NCI-H345 (cell line): ENCODE measurements around the gene SMS.
A peak's percentile ranks its signal among the peaks of the same experiment; 100 is the strongest.

Experiments used
- DNase-seq: peaks from one replicate; lab custom pipeline; 2025; lab: John Stamatoyannopoulos, UW

Gene SMS

DNA sequence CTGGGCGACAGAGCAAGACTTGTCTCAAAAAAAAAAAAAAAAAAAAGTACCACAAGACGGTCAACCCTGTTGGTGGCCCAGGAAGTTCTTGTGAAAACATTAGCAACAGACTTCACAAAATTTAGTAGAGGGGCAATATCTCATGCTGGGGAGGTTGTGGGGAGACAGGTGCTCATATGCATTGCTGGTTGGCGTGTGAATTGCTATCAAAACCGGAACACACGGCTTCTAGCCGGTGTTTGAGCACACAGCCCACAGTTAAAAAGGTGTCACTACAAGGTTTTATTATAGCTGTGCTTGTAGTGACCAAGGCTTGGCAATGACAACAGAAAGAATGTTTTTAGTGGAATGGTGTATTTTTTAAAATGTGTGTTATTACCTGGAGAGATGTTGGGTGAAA, 41.8 kb downstream of the SMS start:
- DNase-seq, result no peak

GRCh38 chrX:21985332-21985777, 44.8 kb downstream of the SMS start:
- peak; percentile 66 for DNase-seq

DNA sequence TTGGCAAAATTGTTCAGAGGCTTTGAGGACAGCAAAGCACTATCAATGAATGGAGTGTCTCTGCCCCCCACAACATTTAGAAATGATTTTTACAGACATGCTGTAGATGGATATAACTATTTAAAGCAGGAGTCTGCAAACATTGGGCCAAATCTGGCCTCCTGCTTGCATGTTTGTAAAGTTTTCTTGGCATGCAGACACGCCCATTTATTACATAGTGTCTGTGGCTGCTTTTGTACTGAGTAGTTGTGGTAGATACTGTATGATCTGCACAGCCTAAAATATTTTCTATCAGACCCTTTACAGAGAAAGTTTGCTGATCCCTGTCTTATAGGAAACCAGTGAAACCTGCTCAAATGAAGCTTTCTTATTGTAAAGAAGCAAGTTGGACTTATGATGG, 46.1 kb downstream of the SMS start:
- no peak for DNase-seq

GRCh38 chrX:21989384-21989783, 48.9 kb downstream of the SMS start:
- DNase-seq, result no peak

DNA sequence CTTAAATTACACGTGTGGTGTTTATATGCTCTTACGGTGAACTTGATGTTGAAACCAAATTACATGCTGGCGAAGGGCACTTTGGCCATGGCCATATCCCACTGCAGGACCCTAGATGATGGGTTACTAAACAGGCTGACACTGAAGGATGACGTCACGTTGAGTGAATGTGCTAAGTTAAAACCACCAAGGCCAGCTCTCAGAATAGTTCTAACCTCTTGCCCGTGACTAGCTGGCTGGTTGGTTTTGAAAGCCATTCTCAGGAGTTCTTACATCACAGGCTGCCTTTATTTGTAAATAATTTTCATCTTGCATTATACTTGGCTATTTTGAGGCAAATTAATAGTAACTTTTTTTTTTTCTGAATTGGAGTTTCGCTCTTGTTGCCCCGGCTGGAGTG, 50.3 kb downstream of the SMS start:
- no peak for DNase-seq

DNA sequence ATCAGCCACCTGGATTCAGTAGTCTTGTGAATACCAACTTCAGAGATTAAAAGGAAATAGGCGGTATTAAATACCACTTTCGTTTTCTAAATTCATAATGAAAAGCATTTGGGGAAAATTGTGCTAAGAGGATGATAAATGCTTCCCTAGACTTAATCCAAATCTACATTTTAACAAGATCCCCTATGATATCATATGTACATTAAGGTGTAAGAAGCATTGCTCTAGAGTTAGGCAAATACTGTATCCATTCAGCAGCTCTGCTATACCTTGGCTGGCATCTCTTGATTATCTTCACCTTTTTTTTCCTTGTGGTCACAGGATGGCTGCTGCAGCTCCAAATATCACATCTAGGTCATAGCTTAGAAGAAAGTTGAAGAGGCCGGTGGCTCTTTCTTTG, 51.0 kb downstream of the SMS start:
- no peak for DNase-seq

GRCh38 chrX:21993265-21993664, 52.8 kb downstream of the SMS start:
- no peak for DNase-seq

- no peak for DNase-seq
Observed at GRCh38 chrX:21996872-21997455, 56.5 kb downstream of the SMS start.

DNA sequence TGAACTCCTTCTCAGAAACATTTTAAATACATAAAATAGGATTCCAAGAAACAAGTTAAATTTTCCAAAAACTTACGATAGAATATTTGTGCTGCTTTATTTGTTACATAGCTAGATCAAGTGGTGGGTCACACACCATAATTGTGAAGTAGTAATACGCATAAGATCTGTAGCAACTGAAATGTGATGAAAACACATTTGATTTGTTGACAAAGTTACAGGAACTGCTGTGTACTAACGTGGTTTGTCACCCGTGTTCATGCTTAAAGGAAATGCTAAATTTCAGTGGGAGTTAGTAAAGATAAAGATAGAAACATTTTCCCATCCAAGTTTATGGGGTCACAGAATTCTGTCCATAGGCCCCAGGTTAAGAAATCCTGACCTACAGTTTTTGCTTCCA, 57.5 kb downstream of the SMS start:
- no peak for DNase-seq

DNA sequence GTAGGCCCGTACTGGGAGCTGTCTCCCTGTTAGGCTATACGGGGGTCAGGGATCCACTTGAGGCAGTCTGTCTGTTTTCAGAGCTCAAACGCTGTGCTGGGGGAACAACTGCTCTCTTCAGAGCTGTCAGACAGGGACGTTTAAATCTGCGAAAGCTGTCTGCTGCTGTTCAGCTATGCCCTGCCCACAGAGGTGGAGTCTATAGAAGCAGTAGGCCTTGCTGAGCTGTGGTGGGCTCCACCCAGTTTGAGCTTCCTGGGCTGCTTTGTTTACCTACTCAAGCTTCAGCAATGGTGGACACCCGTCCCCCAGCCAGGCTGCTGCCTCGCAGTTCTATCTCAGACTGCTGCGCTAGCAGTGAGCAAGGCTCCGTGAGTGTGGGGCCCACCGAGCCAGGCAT, 64.4 kb downstream of the SMS start:
- no peak for DNase-seq

GRCh38 chrX:22012051-22012450, 71.5 kb downstream of the SMS start:
- no peak for DNase-seq

DNA sequence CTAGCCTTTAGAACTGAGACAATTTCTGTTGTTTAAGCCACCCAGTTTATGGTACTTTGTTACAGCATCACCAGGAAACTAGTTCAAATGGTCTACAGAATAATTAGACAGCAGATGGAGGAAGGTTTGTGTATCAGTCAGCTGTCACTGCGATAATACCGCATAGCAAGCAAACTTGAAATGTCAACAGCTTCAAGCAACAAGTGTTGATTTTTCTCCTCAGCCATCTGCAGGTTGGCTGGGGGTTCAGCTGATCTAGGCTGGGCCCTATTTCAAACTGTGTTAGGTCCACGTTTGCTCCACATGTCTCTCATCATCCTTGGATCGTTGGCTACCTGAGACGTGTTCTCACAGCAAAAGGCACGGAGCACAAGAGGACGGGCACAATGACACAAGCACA, 72.4 kb downstream of the SMS start:
- peak; percentile 17 for DNase-seq

DNA sequence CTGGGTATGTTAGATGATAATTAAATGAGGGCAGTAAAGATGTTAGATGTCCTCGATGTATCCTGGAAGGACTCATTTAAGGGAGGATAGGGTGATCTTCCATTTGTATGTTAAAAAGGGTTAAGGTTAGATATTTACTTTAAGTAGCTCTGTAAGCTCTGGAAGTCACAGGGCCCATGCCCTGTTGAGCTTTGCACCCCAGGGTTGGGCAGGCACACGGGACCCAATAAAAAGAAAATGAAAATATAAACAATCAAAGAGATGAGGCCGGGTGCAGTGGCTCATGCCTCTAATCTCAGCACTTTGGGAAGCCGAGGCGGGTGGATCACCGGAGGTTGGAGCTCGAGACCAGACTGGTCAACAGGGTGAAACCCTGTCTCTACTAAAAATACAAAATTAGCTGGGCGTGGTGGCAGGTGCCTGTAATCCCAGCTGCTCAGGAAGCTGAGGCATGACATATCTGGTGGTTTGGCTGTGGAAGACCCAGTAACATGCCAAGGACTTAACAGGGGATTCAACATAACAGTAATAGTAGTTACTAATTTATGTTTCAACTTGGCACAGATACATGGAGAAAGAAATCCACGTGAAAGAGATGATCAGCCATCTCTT, 74.7 kb downstream of the SMS start:
- DNase-seq, result no peak

DNA sequence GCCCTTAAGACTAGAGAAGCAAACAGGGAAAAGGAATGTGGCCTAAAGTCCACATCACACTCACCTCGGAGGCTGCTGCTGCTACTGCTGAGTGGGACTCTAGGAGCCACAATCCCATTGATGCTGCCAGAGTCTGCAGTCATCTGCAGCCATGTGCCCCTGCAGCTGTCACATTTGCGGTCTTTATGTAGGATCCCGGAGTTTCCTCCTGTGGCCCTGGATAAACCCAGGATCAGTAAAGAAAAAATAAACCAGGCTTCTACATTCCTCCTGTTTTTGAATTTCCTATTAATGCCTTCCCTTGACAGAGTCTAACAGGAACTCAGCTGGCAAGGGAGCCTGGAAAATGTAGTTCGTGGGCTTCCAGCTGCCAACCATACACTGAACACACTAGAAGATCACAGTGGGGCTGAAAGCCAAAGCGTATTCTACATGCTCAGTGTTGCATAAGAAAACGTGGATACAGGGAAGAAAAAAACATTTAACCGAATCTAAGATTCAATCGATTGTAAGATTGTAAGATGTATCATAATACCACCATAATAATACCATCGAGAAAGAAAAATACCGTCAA, 81.3 kb downstream of the SMS start:
- DNase-seq, result no peak

GRCh38 chrX:22024577-22024976, 84.1 kb downstream of the SMS start:
- DNase-seq, result no peak

DNA sequence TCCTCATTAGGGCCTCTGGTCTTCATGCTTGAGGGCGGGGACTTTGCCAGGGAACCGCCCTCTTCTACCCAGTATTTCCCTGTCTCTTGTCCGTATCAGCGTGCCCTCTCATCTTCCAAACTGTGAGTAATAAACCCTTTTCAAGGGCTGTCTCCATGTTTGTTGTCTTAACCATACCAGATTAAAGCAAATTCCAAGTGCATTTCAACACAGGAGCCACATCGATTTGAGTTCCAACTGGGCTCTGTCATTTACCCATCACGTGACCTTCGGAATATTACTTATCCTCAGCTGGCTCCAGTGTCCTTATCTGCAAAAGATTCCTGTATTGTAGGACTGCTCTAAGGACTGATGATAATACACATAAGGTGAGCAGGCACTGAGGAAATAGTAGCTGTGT, 85.2 kb downstream of the SMS start:
- DNase-seq, result no peak

GRCh38 chrX:22026731-22027130, 86.2 kb downstream of the SMS start:
- no peak for DNase-seq

- peak; percentile 3 for DNase-seq
Observed at GRCh38 chrX:22032084-22032483, 91.6 kb downstream of the SMS start, which contains the start of gene PHEX. PHEX (plus strand) TSS chrX:22032325; CDS start chrX:22033006, 681 bp downstream.

DNA sequence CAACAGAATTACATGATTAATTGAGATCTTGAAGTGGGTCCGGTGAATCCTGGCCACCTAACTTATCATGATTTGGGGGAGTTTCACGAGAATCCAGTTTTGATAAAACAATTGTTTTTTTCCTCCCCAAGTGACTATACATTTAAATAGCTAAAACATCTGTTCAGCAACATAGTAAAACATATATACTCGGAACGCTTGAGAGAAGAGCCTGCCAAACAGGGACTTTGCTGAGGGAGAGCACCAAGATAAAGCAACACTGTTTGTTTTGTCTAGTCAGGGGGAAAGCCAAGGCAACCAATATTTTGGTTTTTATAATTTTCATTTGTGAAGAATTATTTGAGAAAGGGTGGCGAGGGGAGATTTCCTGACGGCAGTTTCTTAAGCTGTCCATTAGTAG, 92.0 kb downstream of the SMS start:
- DNase-seq, result no peak

GRCh38 chrX:22033818-22034217, 93.3 kb downstream of the SMS start:
- DNase-seq, result peak; percentile 19

DNA sequence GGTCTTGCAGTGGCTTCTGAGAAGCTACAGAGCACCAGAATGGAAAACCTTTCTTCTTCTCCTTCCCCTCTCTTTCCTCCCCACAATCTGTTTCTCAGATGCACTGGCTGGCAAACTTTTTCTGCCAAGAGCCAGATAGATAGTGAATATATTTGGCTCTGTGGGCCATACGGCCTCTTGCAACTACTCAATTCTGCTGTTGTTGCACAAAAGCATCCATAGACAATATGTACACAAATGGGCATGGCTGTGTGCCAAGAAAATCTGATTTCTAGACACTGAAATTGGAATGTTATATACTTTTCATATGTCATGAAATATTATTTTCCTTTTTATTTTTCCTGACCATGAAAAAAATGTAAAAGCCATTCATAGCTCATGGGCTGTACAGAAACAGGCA, 94.7 kb downstream of the SMS start:
- no peak for DNase-seq

- no peak for DNase-seq
Observed at GRCh38 chrX:22037225-22037624, 96.7 kb downstream of the SMS start.

DNA sequence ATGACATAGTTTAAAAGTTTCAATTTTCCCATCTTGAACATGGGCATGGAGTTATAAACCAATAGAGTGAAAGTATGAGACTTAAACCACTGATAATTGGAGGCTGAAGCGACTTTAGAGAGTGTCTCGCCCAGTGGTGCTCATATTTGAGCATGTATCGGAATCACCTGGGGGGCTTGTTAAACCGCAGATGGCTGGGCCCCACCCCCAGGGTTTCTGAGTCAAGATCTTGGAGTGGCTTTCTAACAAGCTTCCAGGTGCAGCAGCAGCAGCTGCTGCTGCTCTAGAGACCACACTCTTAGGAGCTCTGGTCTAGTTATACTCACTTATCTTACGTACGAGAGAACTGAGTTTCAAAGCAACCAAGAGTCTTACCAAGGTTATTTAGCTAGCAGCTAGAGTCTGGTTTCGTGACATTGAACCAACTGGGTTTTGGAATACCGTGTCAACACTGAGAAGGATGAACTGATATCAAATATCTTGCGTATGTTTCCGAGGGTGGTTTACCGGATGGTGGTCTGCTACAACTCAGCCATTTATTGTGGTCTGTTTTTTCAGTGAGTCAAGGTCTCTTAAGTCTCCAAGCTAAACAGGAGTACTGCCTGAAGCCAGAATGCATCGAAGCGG, 97.5 kb downstream of the SMS start:
- no peak for DNase-seq
